ENCODE measurements around the gene METTL1.

Gene METTL1

DNA sequence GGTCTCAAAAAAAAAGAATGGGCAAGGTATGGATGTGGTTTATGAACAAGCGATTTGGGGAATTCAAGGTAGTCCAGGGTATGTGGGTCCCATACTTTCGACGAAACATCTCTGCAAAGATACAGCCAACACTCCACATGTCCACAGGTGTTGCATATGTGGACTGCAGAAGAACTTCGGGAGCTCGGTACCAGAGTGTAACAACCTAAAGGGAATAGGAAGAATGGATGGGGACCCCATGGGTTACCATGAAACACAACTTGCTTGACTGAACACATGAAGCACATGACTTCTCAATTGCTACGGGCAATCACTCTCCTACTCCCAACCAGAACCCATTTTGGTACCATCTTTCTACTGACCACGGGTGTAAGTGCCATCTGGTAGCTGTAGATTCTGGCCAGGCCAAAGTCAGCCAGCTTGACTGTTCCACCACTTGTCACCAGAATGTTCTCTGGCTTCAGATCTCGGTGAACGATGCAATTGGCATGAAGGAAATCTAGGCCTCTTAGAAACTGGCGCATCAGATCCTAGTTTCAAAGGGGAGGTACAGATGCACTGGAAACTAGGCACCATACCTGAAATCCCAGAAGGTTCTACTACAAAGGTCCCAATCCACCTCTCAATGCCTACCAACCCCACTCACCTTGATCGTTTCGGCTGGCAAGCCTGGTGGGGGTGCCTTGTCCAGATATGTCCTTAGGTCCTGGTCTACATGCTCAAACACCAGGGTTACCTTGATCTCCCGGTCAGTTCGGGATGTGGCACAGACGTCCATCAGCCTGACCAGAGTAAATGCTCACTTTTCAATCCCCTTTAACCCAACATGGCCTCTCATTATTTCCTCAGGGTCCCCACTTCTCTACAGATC is 21.1 kb downstream of the METTL1 start:
- peaks cover 12% of the 10 kb centered on the region for H3K79me1 ChIP-seq (ENCODE audit: low read depth, low read length)

GRCh38 chr12:57749061-57749460 is 22.8 kb downstream of the METTL1 start:
- no CpG with 5 or more reads among the region's 5 CpGs for WGBS, 2 donors (ENCODE audit: extremely low coverage in 2 of 2, insufficient read length in 2 of 2, insufficient replicate concordance in 1 of 2)
- Histone ChIP-seq H3K4me2 (ENCODE audit: insufficient read depth, low read length, poor library complexity, severe bottlenecking) (no peak overlapping the region), H3K4ac (ENCODE audit: low read length) (no peak overlapping the region), H2BK12ac (ENCODE audit: low read length) (no peak overlapping the region), H3K9ac (ENCODE audit: low read depth, low read length, poor library complexity) (no peak overlapping the region), H3K9me3 (replicated peaks in 1 of 2; ENCODE audit: control insufficient read depth in 2 of 2, insufficient read depth in 1 of 2, low read depth in 1 of 2, low read length in 2 of 2) (no peaks in the 10 kb centered on the region), H3K14ac (ENCODE audit: low read length) (no peak overlapping the region), H3K27me3 (ENCODE audit: control insufficient read depth in 3 of 3, insufficient read depth in 3 of 3, low read depth in 1 of 3, low read length in 3 of 3) (no peaks in the 10 kb centered on the region), H3K27ac (replicated peaks; ENCODE audit: low read length) (no peak overlapping the region), H4K8ac (ENCODE audit: low read depth, low read length) (no peak overlapping the region), H3K23ac (ENCODE audit: low read depth, low read length, poor library complexity) (no peak overlapping the region), H3K18ac (ENCODE audit: low read length) (no peak overlapping the region), H3K79me1 (ENCODE audit: low read depth, low read length) (peaks cover 10% of the 10 kb centered on the region), H2BK15ac (ENCODE audit: low read length) (no peak overlapping the region), H4K91ac (ENCODE audit: low read depth, low read length, poor library complexity) (no peak overlapping the region), H2BK120ac (ENCODE audit: low read depth, low read length) (no peak overlapping the region), H3K4me1 (ENCODE audit: control insufficient read depth in 2 of 2, insufficient read depth in 1 of 2, low read depth in 1 of 2, low read length in 2 of 2) (peaks cover 21 to 37% of the 10 kb centered on the region in 2 donors), H2AFZ (ENCODE audit: low read length) (no peak overlapping the region), H3K4me3 (ENCODE audit: low read length in 2 of 2) (no peak overlapping the region), H2AK5ac (ENCODE audit: low read depth, low read length) (no peak overlapping the region), H3K36me3 (replicated peaks in 1 of 2; ENCODE audit: control insufficient read depth in 2 of 2, insufficient read depth in 2 of 2, low read length in 2 of 2) (peaks cover 26 to 59% of the 10 kb centered on the region in 2 donors), H2BK5ac (ENCODE audit: low read length) (no peak overlapping the region)
- DNase-seq (ENCODE audit: low spot score): no peak

More for the DNA sequence above, 21.1 kb downstream of the METTL1 start:
- WGBS, 2 donors (ENCODE audit: extremely low coverage in 2 of 2, insufficient read length in 2 of 2, insufficient replicate concordance in 1 of 2): no CpG with 5 or more reads among the region's 15 CpGs
- H2BK120ac ChIP-seq (ENCODE audit: low read depth, low read length): no peak overlapping the region
- no peak overlapping the region for H3K4ac ChIP-seq (ENCODE audit: low read length)
- H3K27me3 ChIP-seq (ENCODE audit: control insufficient read depth in 3 of 3, insufficient read depth in 3 of 3, low read depth in 1 of 3, low read length in 3 of 3): peaks cover 0 to 2% (median 0%) of the 10 kb centered on the region in 3 experiments
- no peak overlapping the region for H3K14ac ChIP-seq (ENCODE audit: low read length)
- H3K27ac ChIP-seq (replicated peaks; ENCODE audit: low read length): no peak overlapping the region
- H2BK12ac ChIP-seq (ENCODE audit: low read length): no peak overlapping the region
- H2AK5ac ChIP-seq (ENCODE audit: low read depth, low read length): peak overlapping the region; percentile 91
- no peak overlapping the region for H4K8ac ChIP-seq (ENCODE audit: low read depth, low read length)
- peak overlapping the region; percentile 96 for H3K4me2 ChIP-seq (ENCODE audit: insufficient read depth, low read length, poor library complexity, severe bottlenecking)
- no peak for DNase-seq (ENCODE audit: low spot score)
- no peak overlapping the region for H2BK15ac ChIP-seq (ENCODE audit: low read length)
- H4K91ac ChIP-seq (ENCODE audit: low read depth, low read length, poor library complexity): no peak overlapping the region
- peaks cover 23 to 39% of the 10 kb centered on the region in 2 donors for H3K4me1 ChIP-seq (ENCODE audit: control insufficient read depth in 2 of 2, insufficient read depth in 1 of 2, low read depth in 1 of 2, low read length in 2 of 2)
- no peak overlapping the region for H3K18ac ChIP-seq (ENCODE audit: low read length)
- H3K9ac ChIP-seq (ENCODE audit: low read depth, low read length, poor library complexity): peak overlapping the region; percentile 87
- H2BK5ac ChIP-seq (ENCODE audit: low read length): no peak overlapping the region
- no peak overlapping the region for H3K23ac ChIP-seq (ENCODE audit: low read depth, low read length, poor library complexity)
- peak overlapping the region; percentile 90 to 93 for H3K4me3 ChIP-seq (ENCODE audit: low read length in 2 of 2)
- H3K36me3 ChIP-seq (replicated peaks in 1 of 2; ENCODE audit: control insufficient read depth in 2 of 2, insufficient read depth in 2 of 2, low read length in 2 of 2): peaks cover 26 to 56% of the 10 kb centered on the region in 2 donors
- no peak overlapping the region for H2AFZ ChIP-seq (ENCODE audit: low read length)
- H3K9me3 ChIP-seq (replicated peaks in 1 of 2; ENCODE audit: control insufficient read depth in 2 of 2, insufficient read depth in 1 of 2, low read depth in 1 of 2, low read length in 2 of 2): no peaks in the 10 kb centered on the region

DNA sequence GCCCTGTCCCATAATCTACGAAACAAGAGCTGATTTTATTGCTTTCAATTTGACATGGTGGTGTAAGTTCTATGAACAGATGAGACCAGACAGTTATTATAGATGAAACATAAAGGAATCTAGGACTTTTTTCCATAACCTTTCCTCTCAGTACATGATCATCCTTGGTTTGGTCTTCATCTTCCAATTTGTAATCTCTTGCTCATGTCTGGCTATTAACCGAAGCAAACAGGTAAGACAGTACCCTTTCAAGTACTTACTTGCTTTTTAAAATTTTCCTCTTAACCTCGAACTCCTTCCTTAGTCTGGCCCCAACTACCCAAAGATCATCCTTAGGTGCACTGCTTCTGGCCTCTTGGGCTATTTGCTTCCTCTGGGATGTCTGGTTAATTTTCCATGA is 25.9 kb downstream of the METTL1 start:
- no peak overlapping the region for H2BK12ac ChIP-seq (ENCODE audit: low read length)
- no peak overlapping the region for H3K4ac ChIP-seq (ENCODE audit: low read length)
- peaks cover 25 to 54% of the 10 kb centered on the region in 2 donors for H3K36me3 ChIP-seq (replicated peaks in 1 of 2; ENCODE audit: control insufficient read depth in 2 of 2, insufficient read depth in 2 of 2, low read length in 2 of 2)
- H2BK5ac ChIP-seq (ENCODE audit: low read length): no peak overlapping the region
- H3K14ac ChIP-seq (ENCODE audit: low read length): no peak overlapping the region
- H3K9me3 ChIP-seq (replicated peaks in 1 of 2; ENCODE audit: control insufficient read depth in 2 of 2, insufficient read depth in 1 of 2, low read depth in 1 of 2, low read length in 2 of 2): no peaks in the 10 kb centered on the region
- no peak overlapping the region for H3K9ac ChIP-seq (ENCODE audit: low read depth, low read length, poor library complexity)
- no peak overlapping the region for H4K8ac ChIP-seq (ENCODE audit: low read depth, low read length)
- no peak overlapping the region for H2AFZ ChIP-seq (ENCODE audit: low read length)
- no peak for DNase-seq (ENCODE audit: low spot score)
- no peak overlapping the region for H3K23ac ChIP-seq (ENCODE audit: low read depth, low read length, poor library complexity)
- H2BK15ac ChIP-seq (ENCODE audit: low read length): no peak overlapping the region
- H3K27ac ChIP-seq (replicated peaks; ENCODE audit: low read length): no peak overlapping the region
- H3K4me1 ChIP-seq (ENCODE audit: control insufficient read depth in 2 of 2, insufficient read depth in 1 of 2, low read depth in 1 of 2, low read length in 2 of 2): peaks cover 8 to 21% of the 10 kb centered on the region in 2 donors
- H4K91ac ChIP-seq (ENCODE audit: low read depth, low read length, poor library complexity): no peak overlapping the region
- H3K79me1 ChIP-seq (ENCODE audit: low read depth, low read length): peaks cover under 1% of the 10 kb centered on the region
- H3K4me2 ChIP-seq (ENCODE audit: insufficient read depth, low read length, poor library complexity, severe bottlenecking): peak overlapping the region; percentile 85
- H2AK5ac ChIP-seq (ENCODE audit: low read depth, low read length): no peak overlapping the region
- H3K18ac ChIP-seq (ENCODE audit: low read length): no peak overlapping the region
- no peak overlapping the region for H2BK120ac ChIP-seq (ENCODE audit: low read depth, low read length)
- H3K27me3 ChIP-seq (ENCODE audit: control insufficient read depth in 3 of 3, insufficient read depth in 3 of 3, low read depth in 1 of 3, low read length in 3 of 3): peaks cover 0 to 10% (median 0%) of the 10 kb centered on the region in 3 experiments
- peak overlapping the region in 1 of 2 donors; percentile 87 for H3K4me3 ChIP-seq (ENCODE audit: low read length in 2 of 2)
- no CpG with 5 or more reads among the region's 3 CpGs for WGBS, 2 donors (ENCODE audit: extremely low coverage in 2 of 2, insufficient read length in 2 of 2, insufficient replicate concordance in 1 of 2)

DNA sequence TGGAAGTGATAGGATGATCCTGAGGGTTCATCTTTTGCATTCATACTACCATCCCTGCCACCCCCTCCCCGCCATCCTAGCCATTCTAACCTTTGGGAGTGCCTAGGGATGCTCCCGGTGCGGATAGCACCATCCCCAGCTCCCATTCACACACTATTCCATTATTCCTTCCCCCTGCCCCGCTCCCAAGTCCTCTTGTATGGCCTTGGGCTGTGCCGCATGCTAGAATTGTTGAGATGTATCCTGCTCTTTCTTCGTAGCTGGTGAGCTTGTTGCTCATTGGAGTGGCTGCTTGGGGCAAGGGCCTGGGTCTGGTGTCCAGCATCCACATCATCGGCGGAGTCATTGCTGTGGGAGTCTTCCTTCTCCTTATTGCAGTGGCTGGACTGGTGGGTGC is 26.4 kb downstream of the METTL1 start:
- WGBS, 2 donors (ENCODE audit: extremely low coverage in 2 of 2, insufficient read length in 2 of 2, insufficient replicate concordance in 1 of 2): no CpG with 5 or more reads among the region's 8 CpGs
- peak overlapping the region; percentile 82 to 87 for H3K4me3 ChIP-seq (ENCODE audit: low read length in 2 of 2)
- H3K14ac ChIP-seq (ENCODE audit: low read length): no peak overlapping the region
- H4K91ac ChIP-seq (ENCODE audit: low read depth, low read length, poor library complexity): no peak overlapping the region
- no peak overlapping the region for H2BK12ac ChIP-seq (ENCODE audit: low read length)
- no peak overlapping the region for H3K27ac ChIP-seq (replicated peaks; ENCODE audit: low read length)
- H3K23ac ChIP-seq (ENCODE audit: low read depth, low read length, poor library complexity): peak overlapping the region; percentile 14
- peak overlapping the region; percentile 90 for H2AFZ ChIP-seq (ENCODE audit: low read length)
- peak overlapping the region; percentile 85 for H3K4me2 ChIP-seq (ENCODE audit: insufficient read depth, low read length, poor library complexity, severe bottlenecking)
- H3K4ac ChIP-seq (ENCODE audit: low read length): no peak overlapping the region
- H2BK15ac ChIP-seq (ENCODE audit: low read length): no peak overlapping the region
- no peak overlapping the region for H2BK120ac ChIP-seq (ENCODE audit: low read depth, low read length)
- no peaks in the 10 kb centered on the region for H3K79me1 ChIP-seq (ENCODE audit: low read depth, low read length)
- H2AK5ac ChIP-seq (ENCODE audit: low read depth, low read length): peak overlapping the region; percentile 51
- H4K8ac ChIP-seq (ENCODE audit: low read depth, low read length): no peak overlapping the region
- peaks cover 0 to 16% (median 0%) of the 10 kb centered on the region in 3 experiments for H3K27me3 ChIP-seq (ENCODE audit: control insufficient read depth in 3 of 3, insufficient read depth in 3 of 3, low read depth in 1 of 3, low read length in 3 of 3)
- H3K9ac ChIP-seq (ENCODE audit: low read depth, low read length, poor library complexity): peak overlapping the region; percentile 68
- H2BK5ac ChIP-seq (ENCODE audit: low read length): no peak overlapping the region
- H3K18ac ChIP-seq (ENCODE audit: low read length): peak overlapping the region; percentile 1
- H3K4me1 ChIP-seq (ENCODE audit: control insufficient read depth in 2 of 2, insufficient read depth in 1 of 2, low read depth in 1 of 2, low read length in 2 of 2): peaks cover 4 to 20% of the 10 kb centered on the region in 2 donors
- peaks cover 21 to 49% of the 10 kb centered on the region in 2 donors for H3K36me3 ChIP-seq (replicated peaks in 1 of 2; ENCODE audit: control insufficient read depth in 2 of 2, insufficient read depth in 2 of 2, low read length in 2 of 2)
- H3K9me3 ChIP-seq (replicated peaks in 1 of 2; ENCODE audit: control insufficient read depth in 2 of 2, insufficient read depth in 1 of 2, low read depth in 1 of 2, low read length in 2 of 2): no peaks in the 10 kb centered on the region
- no peak for DNase-seq (ENCODE audit: low spot score)
